ENCODE measurements around the gene BCL11B. TPM values are rescaled to one million over a fixed set of nuclear protein-coding genes. Genes with fewer than 3 reads are reported as not detected.

BCL11B gene
- total and polyA plus RNA-seq, 2 of the 8 experiments (the other 6 are each of a cell fraction or from before 2014, with no cell fraction given): 0.63 to 5.9 TPM

DNA sequence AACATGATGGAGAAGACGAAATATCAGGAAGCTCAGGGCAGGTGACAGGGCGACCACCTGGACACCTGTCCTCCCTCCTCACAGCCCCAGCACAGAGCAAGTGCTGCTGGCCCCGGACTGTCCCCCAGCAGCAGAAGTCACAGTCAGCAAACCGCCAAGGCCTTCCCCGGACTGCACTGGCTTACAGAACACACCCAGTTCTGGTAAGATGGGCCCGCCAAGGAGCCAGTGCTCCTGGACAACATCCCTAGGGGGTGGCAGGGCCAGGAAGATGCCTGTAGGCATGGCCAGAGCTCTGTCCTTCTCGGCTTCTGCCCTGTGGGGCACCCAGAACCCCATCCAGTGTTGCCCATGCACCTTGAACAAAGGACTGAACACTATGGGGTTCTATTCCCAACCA, 77.9 kb downstream of the BCL11B start:
- 91% methylated on average over 7 of the region's 7 CpGs; no CpG with 5 or more reads in 1 of the 2 experiments for WGBS, 2 experiments (ENCODE audit: extremely low coverage in 1 of 2, insufficient coverage in 1 of 2, insufficient read length in 1 of 2, insufficient replicate concordance in 2 of 2, low coverage in 1 of 2, low lambda C conversion rate in 2 of 2, missing lambda C conversion rate in 1 of 2)
- FAIRE-seq: no peak
- POLR2A ChIA-PET (ENCODE audit: partially characterized antibody): interaction anchor here (0.7 to 0.9 kb wide), 2 partner anchors 17 to 47 kb away, joined by 3 read pairs; no protein-coding TSS in a partner anchor

More for the DNA sequence above, 77.9 kb downstream of the BCL11B start:
- no peak overlapping the region for H3K4me2 ChIP-seq (ENCODE audit: insufficient read depth in 1 of 2, low read depth in 2 of 2, low read length in 2 of 2)
- no peak overlapping the region for H4K91ac ChIP-seq (replicated peaks; ENCODE audit: insufficient read length, low read length)
- CTCF ChIA-PET (ENCODE audit: partially characterized antibody): interaction anchor here (0.7 to 1.7 kb wide), 3 partner anchors 20 to 73 kb away, joined by 3 to 7 read pairs (median 3); no protein-coding TSS in a partner anchor
- no peak overlapping the region for H3K4ac ChIP-seq (replicated peaks; ENCODE audit: insufficient read length, low read depth, low read length)
- H4K5ac ChIP-seq (ENCODE audit: insufficient read length, low read depth, low read length): no peak overlapping the region
- DNase-seq (ENCODE audit: low read depth in 1 of 2, low spot score in 2 of 2): no peak
- H3K18ac ChIP-seq (ENCODE audit: extremely low read depth, low read length): no peak overlapping the region
- peaks cover 5 to 18% (median 9%) of the 10 kb centered on the region in 4 experiments for H3K4me1 ChIP-seq (replicated peaks in 1 of 4; ENCODE audit: control insufficient read depth in 3 of 4, insufficient read depth in 4 of 4, low read length in 3 of 4)
- no peak overlapping the region for H2BK12ac ChIP-seq (ENCODE audit: low read depth, low read length)
- H3K4me3 ChIP-seq (ENCODE audit: extremely low read depth in 1 of 4, insufficient read depth in 2 of 4, low read depth in 3 of 4, low read length in 4 of 4): no peak overlapping the region
- H3K14ac ChIP-seq (ENCODE audit: insufficient read length): no peak overlapping the region
- H3K27me3 ChIP-seq (replicated peaks in 1 of 4; ENCODE audit: control insufficient read depth in 3 of 4, extremely low read depth in 1 of 4, insufficient read depth in 3 of 4, low read length in 3 of 4): no peaks in the 10 kb centered on the region
- 0 out of 2 replicates have a peak overlapping the region, but pooled peaks have one; percentile 40 for H4K8ac ChIP-seq (ENCODE audit: extremely low read depth, insufficient read depth, low read length)
- H4K20me1 ChIP-seq (replicated peaks in 1 of 2; ENCODE audit: control insufficient read depth in 1 of 2, insufficient read depth in 2 of 2, low read length in 2 of 2): peaks cover 0 to 3% of the 10 kb centered on the region in 2 experiments
- no peak overlapping the region for H2BK20ac ChIP-seq (ENCODE audit: low read length)
- 0 out of 4 replicates have a peak, but pooled peaks cover 0 to 15% of the 10 kb centered on the region in 2 experiments for H3K79me2 ChIP-seq (ENCODE audit: control insufficient read depth in 1 of 2, insufficient read depth in 2 of 2, low read length in 2 of 2)
- TF ChIP-seq, protein P1, sequence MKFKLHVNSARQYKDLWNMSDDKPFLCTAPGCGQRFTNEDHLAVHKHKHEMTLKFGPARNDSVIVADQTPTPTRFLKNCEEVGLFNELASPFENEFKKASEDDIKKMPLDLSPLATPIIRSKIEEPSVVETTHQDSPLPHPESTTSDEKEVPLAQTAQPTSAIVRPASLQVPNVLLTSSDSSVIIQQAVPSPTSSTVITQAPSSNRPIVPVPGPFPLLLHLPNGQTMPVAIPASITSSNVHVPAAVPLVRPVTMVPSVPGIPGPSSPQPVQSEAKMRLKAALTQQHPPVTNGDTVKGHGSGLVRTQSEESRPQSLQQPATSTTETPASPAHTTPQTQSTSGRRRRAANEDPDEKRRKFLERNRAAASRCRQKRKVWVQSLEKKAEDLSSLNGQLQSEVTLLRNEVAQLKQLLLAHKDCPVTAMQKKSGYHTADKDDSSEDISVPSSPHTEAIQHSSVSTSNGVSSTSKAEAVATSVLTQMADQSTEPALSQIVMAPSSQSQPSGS (IDR thresholded peaks at IDR 0.05; ENCODE audit: low read length): no peak
- TF ChIP-seq BACH1 (IDR thresholded peaks at IDR 0.05; ENCODE audit: low read length) (no peak), TAF7 (optimal IDR thresholded peaks at IDR 0.05; ENCODE audit: borderline replicate concordance, low read depth, low read length) (no peak), ZNF274 (IDR thresholded peaks at IDR 0.05; ENCODE audit: borderline replicate concordance, extremely low read depth, low read length) (no peak), GABPA (IDR thresholded peaks at IDR 0.05; ENCODE audit: borderline replicate concordance, insufficient read depth, low read length) (no peak), EGR1 (IDR thresholded peaks at IDR 0.05; ENCODE audit: borderline replicate concordance, low read depth, low read length) (no peak), FOSL1 (IDR thresholded peaks at IDR 0.05; ENCODE audit: insufficient read depth, low read depth, low read length) (no peak), KDM4A (IDR thresholded peaks at IDR 0.05; ENCODE audit: low read depth, low read length, severe bottlenecking) (no peak), SP1 (IDR thresholded peaks at IDR 0.05; ENCODE audit: low read depth, low read length) (no peak), KDM5A (IDR thresholded peaks at IDR 0.05; ENCODE audit: low read length) (no peak), TCF12 (IDR thresholded peaks at IDR 0.05; ENCODE audit: low read depth, low read length) (no peak), CEBPB (IDR thresholded peaks at IDR 0.05; ENCODE audit: low read depth, low read length) (no peak), SP2 (IDR thresholded peaks at IDR 0.05; ENCODE audit: low read length) (no peak)
- no peaks in the 10 kb centered on the region for H3K23me2 ChIP-seq (ENCODE audit: low read depth, low read length)
- no peak overlapping the region for H2AFZ ChIP-seq (ENCODE audit: low read length)
- peak overlapping the region; percentile 10; the same call in 1 of the 2 replicates for H2AK5ac ChIP-seq (ENCODE audit: low read depth, low read length)
- H2BK120ac ChIP-seq (replicated peaks; ENCODE audit: low read depth, low read length): no peak overlapping the region
- no peak overlapping the region for H3K23ac ChIP-seq (ENCODE audit: insufficient read length)
- peaks cover 0 to 2% (median 0%) of the 10 kb centered on the region in 4 experiments; a peak in 1 of 8 replicates for H3K36me3 ChIP-seq (ENCODE audit: control insufficient read depth in 2 of 4, insufficient read depth in 4 of 4, low read length in 3 of 4)
- H2BK5ac ChIP-seq (ENCODE audit: low read depth, low read length): no peak overlapping the region; the same call in 1 of the 2 replicates
- peaks cover 6% of the 10 kb centered on the region; the same call in 1 of the 2 replicates for H3K79me1 ChIP-seq (ENCODE audit: low read depth, low read length)
- H3K56ac ChIP-seq (replicated peaks; ENCODE audit: insufficient read length, low read depth, low read length): no peak overlapping the region
- no peaks in the 10 kb centered on the region for H3K9me3 ChIP-seq (ENCODE audit: insufficient read depth in 2 of 2, low read depth in 1 of 2, low read length in 1 of 2)
- no peak overlapping the region for H2BK15ac ChIP-seq (ENCODE audit: low read length)
- no peak overlapping the region for H3K9ac ChIP-seq (replicated peaks in 1 of 4; ENCODE audit: extremely low read depth in 1 of 4, low read depth in 3 of 4, low read length in 3 of 4)
- no peak overlapping the region for H3K27ac ChIP-seq (ENCODE audit: low read depth, low read length)

Measured in H1 (cell line).